Caco-2 (cell line): ENCODE results near the gene YWHAQ. TPM values are rescaled to one million over a fixed set of nuclear protein-coding genes. Genes with fewer than 3 reads are reported as not detected.

Source experiments
- BruUV-seq: library from RNA; stranded (reverse); fragments of 400-500 nt; replicated peaks from 2 replicates; lab custom pipeline; 2021; lab: Mats Ljungman, UMichigan
- CTCF ChIA-PET: fragments of 300-600 bp; sonication (Branson Sonifier 250); formaldehyde crosslinking; loops from one replicate; lab custom pipeline; 2022; ENCODE audit warnings: antibody characterized with exemption; lab: Charles Lee
- POLR2A ChIA-PET: fragments of 300-600 bp; sonication (Branson Sonifier 250); formaldehyde crosslinking; loops from one replicate; lab custom pipeline; 2022; ENCODE audit warnings: antibody characterized with exemption; lab: Charles Lee
- DNase-seq, 2 experiments: peaks; one replicate each; pipeline versions ENCODE4 v3.0.0 to v3.0.0-alpha.2; 2020 to 2022
- H3K27me3 ChIP-seq: replicated peaks from 2 replicates; pipeline ENCODE4 v1.6.0; 2011; ENCODE audit warnings: low read length; ENCODE audit not compliant: control insufficient read depth, insufficient read depth
- H3K36me3 ChIP-seq: 2 replicates; pipeline ENCODE4 v1.5.1; 2011; ENCODE audit warnings: low read length; ENCODE audit not compliant: control insufficient read depth, insufficient read depth
- H3K4me1 ChIP-seq: fragments of 250-450 bp; sonication (Bioruptor Pico); 2 replicates; pipeline ENCODE4 v1.5.1; 2020; ENCODE audit warnings: mild to moderate bottlenecking
- H3K4me3 ChIP-seq: 2 replicates; pipeline ENCODE4 v1.5.1; 2011; ENCODE audit warnings: low read depth, mild to moderate bottlenecking, control low read depth, low read length
- H3K9me3 ChIP-seq: fragments of 250-450 bp; sonication (Bioruptor Pico); 2 replicates; pipeline ENCODE4 v1.5.1; 2020; ENCODE audit warnings: mild to moderate bottlenecking, moderate library complexity
- H3K27ac Mint-ChIP-seq: one replicate; pipeline ENCODE4 v1.8.0; 2022; ENCODE audit warnings: mixed read lengths; ENCODE audit not compliant: unreplicated experiment
- H3K27me3 Mint-ChIP-seq: one replicate; pipeline ENCODE4 v1.8.0; 2022; ENCODE audit warnings: mixed read lengths; ENCODE audit not compliant: insufficient read depth, unreplicated experiment
- H3K36me3 Mint-ChIP-seq: one replicate; pipeline ENCODE4 v1.8.0; 2022; ENCODE audit warnings: mild to moderate bottlenecking, mixed read lengths; ENCODE audit not compliant: insufficient read depth, unreplicated experiment
- H3K4me1 Mint-ChIP-seq: one replicate; pipeline ENCODE4 v1.8.0; 2022; ENCODE audit warnings: low read depth, mixed read lengths; ENCODE audit not compliant: unreplicated experiment
- H3K4me3 Mint-ChIP-seq: one replicate; pipeline ENCODE4 v1.8.0; 2022; ENCODE audit warnings: mild to moderate bottlenecking, moderate library complexity, mixed read lengths; ENCODE audit not compliant: unreplicated experiment
- H3K9me3 Mint-ChIP-seq: one replicate; pipeline ENCODE4 v1.8.0; 2022; ENCODE audit warnings: mixed read lengths; ENCODE audit not compliant: unreplicated experiment
- intact Hi-C: fragments of 100-400 bp; cut with micrococcal nuclease; formaldehyde crosslinking; loops from one replicate; pipeline ENCODE4 v1.10.0; 2022; ENCODE audit not compliant: unreplicated experiment
- total RNA-seq: library from RNA; stranded (reverse); gene quantifications from 2 replicates; pipeline ENCODE4 v1.2.3, GENCODE V29; 2022
- TF ChIP-seq, protein P1 (sequence below), 2 experiments: fragments of 200-600 bp in 1 of 2; IDR thresholded peaks; 1 replicate in 1 of 2; 2 replicates in 1 of 2; pipeline versions ENCODE4 v1.5.1 to v1.8.0; 2011 to 2022; ENCODE audit warnings: antibody characterized with exemption in 1 of 2, control low read depth in 1 of 2, inconsistent platforms in 1 of 2, low read depth in 1 of 2, low read length in 1 of 2, mild to moderate bottlenecking in 1 of 2, moderate library complexity in 1 of 2; ENCODE audit not compliant: insufficient read depth in 1 of 2, severe bottlenecking in 1 of 2, unreplicated experiment in 1 of 2

The YWHAQ gene
- total RNA-seq, 1 experiment from 2014 or later = 344 TPM

DNA sequence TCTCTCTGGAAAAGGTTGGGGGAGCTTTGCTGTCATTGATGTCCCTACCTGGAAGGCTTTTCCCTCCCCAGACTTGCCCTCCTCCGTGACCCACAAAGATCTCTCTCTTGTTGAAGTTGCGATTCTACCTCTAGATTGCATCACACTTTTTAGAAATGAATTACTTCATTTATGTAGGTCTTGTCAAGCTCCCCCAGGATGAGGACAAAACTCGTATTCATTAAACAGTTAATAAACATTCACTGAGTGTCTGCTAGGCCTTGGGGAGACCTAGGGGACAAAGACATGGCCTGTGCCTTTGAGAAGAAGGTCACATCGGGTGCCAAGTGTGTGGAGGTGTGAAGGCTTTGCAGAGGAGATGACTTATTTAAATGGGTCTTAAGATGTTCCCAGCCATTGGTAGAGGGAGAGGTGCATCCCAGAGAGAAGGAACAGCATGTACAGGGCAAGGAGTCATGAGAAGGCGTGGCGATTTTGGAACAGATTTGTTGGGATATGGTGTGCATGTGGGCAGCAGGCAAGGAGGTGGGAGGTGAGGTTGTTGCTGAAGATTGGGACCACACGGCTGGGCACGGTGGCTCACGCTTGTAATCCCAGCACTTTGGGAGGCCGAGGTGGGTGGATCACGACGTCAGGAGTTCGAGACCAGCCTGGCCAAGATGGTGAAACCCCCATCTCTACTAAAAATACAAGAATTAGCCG is 9.8 kb upstream of the YWHAQ start:
- ChIA-PET CTCF (no interaction called here), POLR2A (interaction anchor here (0.8 kb wide), 1 partner anchor 10 kb away, joined by 3 read pairs; the partner anchor contains the start of gene YWHAQ)
- no peak overlapping the region for H3K27ac Mint-ChIP-seq
- no peaks in the 10 kb centered on the region for H3K27me3 Mint-ChIP-seq
- TF ChIP-seq, protein P1, sequence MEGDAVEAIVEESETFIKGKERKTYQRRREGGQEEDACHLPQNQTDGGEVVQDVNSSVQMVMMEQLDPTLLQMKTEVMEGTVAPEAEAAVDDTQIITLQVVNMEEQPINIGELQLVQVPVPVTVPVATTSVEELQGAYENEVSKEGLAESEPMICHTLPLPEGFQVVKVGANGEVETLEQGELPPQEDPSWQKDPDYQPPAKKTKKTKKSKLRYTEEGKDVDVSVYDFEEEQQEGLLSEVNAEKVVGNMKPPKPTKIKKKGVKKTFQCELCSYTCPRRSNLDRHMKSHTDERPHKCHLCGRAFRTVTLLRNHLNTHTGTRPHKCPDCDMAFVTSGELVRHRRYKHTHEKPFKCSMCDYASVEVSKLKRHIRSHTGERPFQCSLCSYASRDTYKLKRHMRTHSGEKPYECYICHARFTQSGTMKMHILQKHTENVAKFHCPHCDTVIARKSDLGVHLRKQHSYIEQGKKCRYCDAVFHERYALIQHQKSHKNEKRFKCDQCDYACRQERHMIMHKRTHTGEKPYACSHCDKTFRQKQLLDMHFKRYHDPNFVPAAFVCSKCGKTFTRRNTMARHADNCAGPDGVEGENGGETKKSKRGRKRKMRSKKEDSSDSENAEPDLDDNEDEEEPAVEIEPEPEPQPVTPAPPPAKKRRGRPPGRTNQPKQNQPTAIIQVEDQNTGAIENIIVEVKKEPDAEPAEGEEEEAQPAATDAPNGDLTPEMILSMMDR (IDR thresholded peaks at IDR 0.05; ENCODE audit: insufficient read depth in 1 of 2, low read depth in 1 of 2, low read length in 1 of 2, severe bottlenecking in 1 of 2, unreplicated experiment in 1 of 2) = no peak
- H3K4me1 ChIP-seq = peaks cover 23% of the 10 kb centered on the region
- intact Hi-C loops = no loop called here
- H3K4me3 Mint-ChIP-seq = no peak overlapping the region
- H3K36me3 Mint-ChIP-seq = no peaks in the 10 kb centered on the region
- BruUV-seq = no TSS peak
- H3K4me3 ChIP-seq = no peak overlapping the region
- no peaks in the 10 kb centered on the region for H3K27me3 ChIP-seq
- H3K9me3 Mint-ChIP-seq = no peaks in the 10 kb centered on the region
- peaks cover 33% of the 10 kb centered on the region for H3K4me1 Mint-ChIP-seq
- H3K36me3 ChIP-seq = no peaks in the 10 kb centered on the region
- no peak for DNase-seq
- H3K9me3 ChIP-seq = no peaks in the 10 kb centered on the region

DNA sequence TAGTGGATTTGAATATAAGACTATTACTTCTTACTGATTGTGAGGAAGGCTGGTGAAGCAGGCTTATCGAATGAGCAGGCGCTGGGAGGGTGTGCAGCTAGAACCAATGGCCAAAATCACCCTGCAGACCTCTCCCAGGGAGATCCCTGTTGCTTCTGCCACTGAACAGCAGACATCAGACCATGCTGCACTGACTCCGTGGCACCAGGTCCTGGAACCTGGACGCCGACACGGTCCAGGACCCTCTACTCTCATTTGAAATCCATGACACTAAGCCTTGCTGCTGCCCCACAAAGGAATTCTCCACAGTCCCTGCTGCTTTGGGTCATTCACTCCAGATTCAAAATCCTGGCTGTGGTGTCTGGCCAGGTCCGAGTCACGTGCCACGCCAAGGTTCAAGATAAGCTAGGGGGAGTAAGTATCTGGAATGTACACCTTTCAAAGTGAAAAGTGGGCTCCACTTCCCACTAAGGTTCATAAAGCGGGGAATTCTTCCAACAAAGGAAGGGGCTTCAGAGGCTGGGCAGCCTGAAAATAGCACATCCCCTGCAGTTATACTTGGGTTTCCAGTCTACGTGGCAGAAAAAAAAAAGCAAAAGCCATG is 9.0 kb upstream of the YWHAQ start:
- H3K4me3 ChIP-seq = no peak overlapping the region
- H3K36me3 Mint-ChIP-seq = no peaks in the 10 kb centered on the region
- POLR2A ChIA-PET = no interaction called here
- no peaks in the 10 kb centered on the region for H3K9me3 Mint-ChIP-seq
- H3K27me3 Mint-ChIP-seq = no peaks in the 10 kb centered on the region
- intact Hi-C loops = no loop called here
- H3K27ac Mint-ChIP-seq = no peak overlapping the region
- CTCF ChIA-PET = no interaction called here
- DNase-seq = no peak
- no TSS peak for BruUV-seq
- H3K27me3 ChIP-seq = no peaks in the 10 kb centered on the region
- no peaks in the 10 kb centered on the region for H3K36me3 ChIP-seq
- no peaks in the 10 kb centered on the region for H3K9me3 ChIP-seq
- H3K4me1 Mint-ChIP-seq = peaks cover 28% of the 10 kb centered on the region
- no peak overlapping the region for H3K4me3 Mint-ChIP-seq
- TF ChIP-seq, protein P1 (IDR thresholded peaks at IDR 0.05; ENCODE audit: insufficient read depth in 1 of 2, low read depth in 1 of 2, low read length in 1 of 2, severe bottlenecking in 1 of 2, unreplicated experiment in 1 of 2) = no peak
- peaks cover 15% of the 10 kb centered on the region for H3K4me1 ChIP-seq

DNA sequence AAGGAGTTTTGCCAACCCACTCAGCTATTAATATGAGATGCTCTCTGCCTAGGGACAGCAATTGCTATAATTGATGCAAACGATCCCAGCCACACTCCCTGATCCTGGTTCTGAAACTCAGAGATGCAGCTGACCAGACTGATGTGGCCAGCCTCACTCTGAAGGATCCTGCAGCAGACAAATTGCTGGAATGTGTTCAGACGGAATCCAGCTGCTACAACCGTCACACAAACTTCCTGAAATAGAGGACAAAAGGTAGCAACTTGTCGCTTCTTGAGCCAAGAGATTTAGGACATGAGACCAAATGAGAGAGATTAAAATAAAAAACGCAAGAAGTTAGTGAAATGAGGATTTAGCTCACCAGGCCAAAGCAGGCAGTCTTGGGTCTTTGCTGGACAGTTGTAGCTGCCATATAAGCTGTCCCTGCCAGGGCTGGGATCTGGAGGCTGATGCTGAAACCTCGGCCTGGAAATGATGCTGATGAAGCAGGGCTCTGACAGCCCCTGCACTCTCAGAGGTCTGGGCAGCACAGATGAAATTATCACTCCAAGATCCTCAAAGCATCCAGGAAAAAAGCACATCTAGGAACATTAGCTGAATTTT is 8.3 kb upstream of the YWHAQ start:
- DNase-seq = no peak
- Histone ChIP-seq H3K27me3 (no peaks in the 10 kb centered on the region), H3K9me3 (no peaks in the 10 kb centered on the region), H3K36me3 (no peaks in the 10 kb centered on the region), H3K4me1 (peaks cover 8% of the 10 kb centered on the region), H3K4me3 (no peak overlapping the region)
- Mint-ChIP-seq H3K4me3 (no peak overlapping the region), H3K4me1 (peaks cover 27% of the 10 kb centered on the region), H3K9me3 (no peaks in the 10 kb centered on the region), H3K36me3 (no peaks in the 10 kb centered on the region), H3K27me3 (no peaks in the 10 kb centered on the region), H3K27ac (no peak overlapping the region)
- TF ChIP-seq, protein P1 (IDR thresholded peaks at IDR 0.05; ENCODE audit: insufficient read depth in 1 of 2, low read depth in 1 of 2, low read length in 1 of 2, severe bottlenecking in 1 of 2, unreplicated experiment in 1 of 2) = no peak
- intact Hi-C loops = no loop called here
- ChIA-PET POLR2A (interaction anchor here (1.2 kb wide), 1 partner anchor 8 kb away, joined by 4 read pairs; the partner anchor contains the start of gene YWHAQ), CTCF (no interaction called here)
- no TSS peak for BruUV-seq
